ENCODE data around the gene ANXA8L1.
"Not testable (repeated sequence)": the region's sequence is repeated elsewhere in the genome, so short reads cannot be mapped to it uniquely, and the experiment has no call there.

Gene ANXA8L1

GRCh38 chr10:46440942-46441341 is 65.4 kb downstream of the ANXA8L1 start:
- not testable (repeated sequence) for DNase-seq (ENCODE audit: low read depth); H3K4me3 ChIP-seq (ENCODE audit: low read depth, low read length)

Data from GM12865 (cell line).